Measurements from ENCODE around the gene PEAR1.

Gene PEAR1, protein sequence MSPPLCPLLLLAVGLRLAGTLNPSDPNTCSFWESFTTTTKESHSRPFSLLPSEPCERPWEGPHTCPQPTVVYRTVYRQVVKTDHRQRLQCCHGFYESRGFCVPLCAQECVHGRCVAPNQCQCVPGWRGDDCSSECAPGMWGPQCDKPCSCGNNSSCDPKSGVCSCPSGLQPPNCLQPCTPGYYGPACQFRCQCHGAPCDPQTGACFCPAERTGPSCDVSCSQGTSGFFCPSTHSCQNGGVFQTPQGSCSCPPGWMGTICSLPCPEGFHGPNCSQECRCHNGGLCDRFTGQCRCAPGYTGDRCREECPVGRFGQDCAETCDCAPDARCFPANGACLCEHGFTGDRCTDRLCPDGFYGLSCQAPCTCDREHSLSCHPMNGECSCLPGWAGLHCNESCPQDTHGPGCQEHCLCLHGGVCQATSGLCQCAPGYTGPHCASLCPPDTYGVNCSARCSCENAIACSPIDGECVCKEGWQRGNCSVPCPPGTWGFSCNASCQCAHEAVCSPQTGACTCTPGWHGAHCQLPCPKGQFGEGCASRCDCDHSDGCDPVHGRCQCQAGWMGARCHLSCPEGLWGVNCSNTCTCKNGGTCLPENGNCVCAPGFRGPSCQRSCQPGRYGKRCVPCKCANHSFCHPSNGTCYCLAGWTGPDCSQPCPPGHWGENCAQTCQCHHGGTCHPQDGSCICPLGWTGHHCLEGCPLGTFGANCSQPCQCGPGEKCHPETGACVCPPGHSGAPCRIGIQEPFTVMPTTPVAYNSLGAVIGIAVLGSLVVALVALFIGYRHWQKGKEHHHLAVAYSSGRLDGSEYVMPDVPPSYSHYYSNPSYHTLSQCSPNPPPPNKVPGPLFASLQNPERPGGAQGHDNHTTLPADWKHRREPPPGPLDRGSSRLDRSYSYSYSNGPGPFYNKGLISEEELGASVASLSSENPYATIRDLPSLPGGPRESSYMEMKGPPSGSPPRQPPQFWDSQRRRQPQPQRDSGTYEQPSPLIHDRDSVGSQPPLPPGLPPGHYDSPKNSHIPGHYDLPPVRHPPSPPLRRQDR

GRCh38 chr1:156893048-156893953 lies at the start of gene PEAR1:
Gene PEAR1 (plus strand): TSS chr1:156893718. CDS start chr1:156903927, 10,209 bp downstream.
- Mint-ChIP-seq H3K36me3 (ENCODE audit: low read depth) (no peaks in the 10 kb centered on the region), H3K4me3 (peak within 1 kb of the TSS; percentile 47), H3K9me3 (no peaks in the 10 kb centered on the region), H3K27ac (no peak within 1 kb of the TSS), H3K27me3 (peaks cover 78% of the 10 kb centered on the region), H3K4me1 (ENCODE audit: low read depth) (peaks cover 20% of the 10 kb centered on the region)
- DNase-seq, result no peak

GRCh38 chr1:156844102-156844501 lies 49.4 kb upstream of the PEAR1 start:
- Mint-ChIP-seq H3K4me1 (ENCODE audit: low read depth) (peaks cover 29% of the 10 kb centered on the region), H3K27ac (no peak overlapping the region), H3K4me3 (no peak overlapping the region), H3K9me3 (no peaks in the 10 kb centered on the region), H3K27me3 (peaks cover 91% of the 10 kb centered on the region), H3K36me3 (ENCODE audit: low read depth) (no peaks in the 10 kb centered on the region)
- DNase-seq, result no peak

DNA sequence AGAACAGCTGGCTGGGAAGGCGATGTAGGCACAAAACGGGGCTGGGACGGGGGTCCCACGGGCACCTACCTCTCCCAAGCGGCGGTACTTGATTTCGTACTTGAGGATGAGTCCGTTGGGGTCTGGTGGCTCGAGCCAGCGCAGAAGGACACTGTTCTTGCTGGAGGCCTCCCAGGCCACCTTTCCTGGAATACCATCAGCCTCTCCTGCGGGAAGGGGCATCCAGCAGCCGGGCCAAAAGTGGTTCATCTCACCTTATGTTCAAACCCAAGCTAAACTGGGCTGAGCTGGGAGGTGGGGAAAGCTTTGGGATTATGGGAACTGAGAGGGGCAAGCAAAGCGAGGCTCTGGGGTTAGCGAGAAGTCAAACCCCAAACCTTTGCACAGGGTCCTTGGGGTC lies 48.9 kb upstream of the PEAR1 start:
- no peak for DNase-seq
- Mint-ChIP-seq H3K27ac (no peak overlapping the region), H3K4me3 (peak overlapping the region; percentile 46), H3K9me3 (no peaks in the 10 kb centered on the region), H3K4me1 (ENCODE audit: low read depth) (peaks cover 30% of the 10 kb centered on the region), H3K36me3 (ENCODE audit: low read depth) (no peaks in the 10 kb centered on the region), H3K27me3 (peaks cover 89% of the 10 kb centered on the region)

- Mint-ChIP-seq H3K36me3 (ENCODE audit: low read depth) (no peaks in the 10 kb centered on the region), H3K9me3 (no peaks in the 10 kb centered on the region), H3K27ac (no peak overlapping the region), H3K27me3 (peaks cover 86% of the 10 kb centered on the region), H3K4me1 (ENCODE audit: low read depth) (peaks cover 30% of the 10 kb centered on the region), H3K4me3 (peak overlapping the region; percentile 46)
- DNase-seq, result peak; percentile 66
Measured at GRCh38 chr1:156845055-156845952, 48.2 kb upstream of the PEAR1 start.

- no peak for DNase-seq
- H3K4me1 Mint-ChIP-seq (ENCODE audit: low read depth), result peaks cover 30% of the 10 kb centered on the region
- H3K9me3 Mint-ChIP-seq, result no peaks in the 10 kb centered on the region
- H3K27me3 Mint-ChIP-seq, result peaks cover 78% of the 10 kb centered on the region
- no peaks in the 10 kb centered on the region for H3K36me3 Mint-ChIP-seq (ENCODE audit: low read depth)
- no peak overlapping the region for H3K27ac Mint-ChIP-seq
- no peak overlapping the region for H3K4me3 Mint-ChIP-seq
Measured at GRCh38 chr1:156845953-156846545, 47.5 kb upstream of the PEAR1 start.

- Mint-ChIP-seq H3K4me1 (ENCODE audit: low read depth) (peaks cover 30% of the 10 kb centered on the region), H3K36me3 (ENCODE audit: low read depth) (no peaks in the 10 kb centered on the region), H3K4me3 (no peak overlapping the region), H3K9me3 (no peaks in the 10 kb centered on the region), H3K27ac (no peak overlapping the region), H3K27me3 (peaks cover 72% of the 10 kb centered on the region)
- DNase-seq, result no peak
Measured at GRCh38 chr1:156846643-156847042, 46.9 kb upstream of the PEAR1 start.

DNA sequence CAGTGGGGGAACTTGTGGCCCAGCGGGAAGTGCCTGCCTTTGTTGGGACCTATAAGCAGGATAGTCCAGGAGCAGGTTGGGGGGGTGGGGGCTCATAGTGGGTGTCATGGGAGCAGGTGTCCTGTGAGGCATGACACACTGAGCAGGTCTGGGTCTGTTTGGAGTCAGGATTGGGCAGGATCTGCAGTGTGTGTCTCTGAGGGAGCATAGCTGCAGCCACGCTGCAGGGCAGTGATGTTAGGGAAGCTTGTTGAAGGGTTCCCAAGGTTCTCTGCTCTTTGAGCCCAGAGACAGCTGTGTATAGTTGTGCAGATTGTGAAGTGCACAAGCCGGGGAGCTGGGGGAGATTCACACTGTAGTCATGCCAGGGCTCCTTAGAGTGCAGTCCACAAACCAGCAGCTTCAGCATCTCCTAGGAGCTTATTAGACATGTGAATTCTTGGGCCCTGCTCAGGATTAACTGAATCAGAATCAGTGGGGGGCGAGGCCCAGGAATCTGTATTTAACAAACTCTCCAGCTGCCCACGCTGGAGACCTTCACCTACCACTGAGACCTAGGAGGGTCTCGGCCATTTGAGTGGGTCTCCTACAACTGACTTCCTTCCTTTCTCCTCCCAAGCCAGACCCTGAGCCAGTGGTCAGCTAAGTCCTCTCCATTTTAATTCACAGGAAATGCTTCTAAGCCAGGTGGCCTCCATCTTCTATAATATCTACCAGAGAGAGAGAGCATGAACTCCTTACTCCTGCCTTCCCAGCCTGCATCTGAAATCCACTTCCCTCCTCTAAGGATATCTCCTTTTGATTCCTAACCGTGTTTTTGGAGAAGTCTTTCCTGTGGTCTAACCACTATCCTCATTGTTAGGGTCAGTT lies 45.7 kb upstream of the PEAR1 start:
- H3K27ac Mint-ChIP-seq, result no peak overlapping the region
- no peak overlapping the region for H3K4me3 Mint-ChIP-seq
- peaks cover 30% of the 10 kb centered on the region for H3K4me1 Mint-ChIP-seq (ENCODE audit: low read depth)
- H3K36me3 Mint-ChIP-seq (ENCODE audit: low read depth), result no peaks in the 10 kb centered on the region
- no peak for DNase-seq
- no peaks in the 10 kb centered on the region for H3K9me3 Mint-ChIP-seq
- H3K27me3 Mint-ChIP-seq, result peaks cover 60% of the 10 kb centered on the region

DNA sequence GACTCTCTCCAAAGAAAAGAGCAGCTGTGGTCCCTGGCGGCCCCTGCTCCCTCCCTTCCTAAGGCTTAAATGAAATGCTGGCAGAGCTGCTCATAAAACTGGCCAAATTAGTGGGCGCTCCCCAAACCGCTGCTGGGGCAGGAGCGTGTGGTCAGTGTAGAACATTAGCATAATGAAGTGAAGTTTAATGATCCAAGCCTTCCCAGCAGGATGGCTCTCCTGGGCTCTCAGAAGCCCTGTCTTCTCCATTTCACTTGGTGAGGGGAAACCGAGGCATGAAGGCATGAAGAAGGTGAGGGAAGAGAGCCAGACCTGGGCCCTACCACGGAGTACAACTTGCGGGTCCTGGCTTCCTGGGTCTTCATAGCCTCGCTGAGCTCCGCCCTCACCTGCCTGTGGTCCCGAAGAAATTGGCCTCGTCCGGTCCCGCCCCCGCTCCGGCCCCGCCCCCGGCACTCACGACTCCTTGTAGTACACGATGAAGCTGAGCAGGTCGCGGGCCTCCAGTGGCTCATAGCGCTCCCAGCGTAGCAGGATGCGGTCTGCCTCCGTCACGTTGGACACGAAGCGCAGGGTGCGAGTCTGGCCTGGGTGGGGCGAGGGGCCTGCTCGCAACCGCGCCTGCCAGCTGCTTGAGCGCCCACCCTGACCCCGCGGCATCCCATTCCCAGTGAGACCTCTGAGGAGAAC lies 44.9 kb upstream of the PEAR1 start:
- Mint-ChIP-seq H3K9me3 (no peaks in the 10 kb centered on the region), H3K27me3 (peaks cover 53% of the 10 kb centered on the region), H3K27ac (no peak overlapping the region), H3K4me1 (ENCODE audit: low read depth) (peaks cover 30% of the 10 kb centered on the region), H3K4me3 (no peak overlapping the region), H3K36me3 (ENCODE audit: low read depth) (no peaks in the 10 kb centered on the region)
- DNase-seq, result peak; percentile 72

DNA sequence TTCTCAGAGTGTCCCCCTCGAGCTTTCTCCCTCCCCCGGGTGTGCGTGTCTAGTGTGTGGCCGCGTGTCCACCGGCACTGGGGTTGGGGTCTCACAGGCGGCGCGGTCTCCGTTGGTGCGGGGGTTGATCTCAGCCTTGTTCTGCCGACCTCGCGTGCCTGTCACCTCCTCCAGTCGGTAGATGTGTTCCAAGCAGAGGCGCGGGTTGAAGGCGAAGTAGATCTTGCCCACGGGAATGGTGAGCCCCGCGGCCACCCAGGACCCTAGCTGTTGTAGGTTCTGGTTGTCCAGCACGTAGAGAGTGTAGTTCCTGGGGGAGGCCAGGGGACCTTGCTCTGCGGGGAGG lies 44.4 kb upstream of the PEAR1 start:
- Mint-ChIP-seq H3K4me1 (ENCODE audit: low read depth) (peaks cover 27% of the 10 kb centered on the region), H3K9me3 (no peaks in the 10 kb centered on the region), H3K27me3 (peaks cover 47% of the 10 kb centered on the region), H3K27ac (no peak overlapping the region), H3K36me3 (ENCODE audit: low read depth) (no peaks in the 10 kb centered on the region), H3K4me3 (no peak overlapping the region)
- no peak for DNase-seq

DNA sequence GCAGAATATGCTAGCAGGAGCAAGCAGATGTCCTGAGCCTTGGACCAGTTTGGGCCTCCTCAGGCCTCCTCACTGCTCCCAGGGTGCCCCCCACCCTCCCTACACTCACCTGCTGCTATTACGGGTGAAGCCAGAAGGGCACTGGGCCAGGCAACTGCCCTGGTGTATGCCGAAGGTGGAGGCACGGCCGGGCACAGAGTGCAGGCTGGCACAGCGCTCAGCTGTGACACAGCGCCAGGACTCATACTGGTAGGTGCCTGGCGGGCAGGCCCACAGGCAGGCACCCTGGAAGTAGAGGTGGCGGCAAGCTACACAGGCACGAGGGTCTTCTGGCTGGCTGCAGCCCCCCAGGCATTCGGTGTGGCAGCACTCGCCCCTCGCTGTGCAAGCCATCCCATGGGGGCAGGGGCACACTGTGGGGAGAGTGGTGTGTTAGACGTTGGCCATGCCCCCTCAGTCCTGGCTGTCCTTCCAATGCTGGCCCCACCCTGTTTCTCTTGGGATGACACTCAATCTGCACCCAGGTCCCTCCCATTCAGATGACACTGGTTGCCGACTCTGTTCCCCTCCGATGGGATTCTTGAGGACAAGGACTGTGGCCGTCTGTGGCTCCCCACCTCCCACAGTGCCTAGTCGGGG lies 41.6 kb upstream of the PEAR1 start:
- Mint-ChIP-seq H3K4me3 (no peak overlapping the region), H3K27ac (no peak overlapping the region), H3K36me3 (ENCODE audit: low read depth) (no peaks in the 10 kb centered on the region), H3K27me3 (peaks cover 20% of the 10 kb centered on the region), H3K4me1 (ENCODE audit: low read depth) (peaks cover 13% of the 10 kb centered on the region), H3K9me3 (no peaks in the 10 kb centered on the region)
- no peak for DNase-seq

DNA sequence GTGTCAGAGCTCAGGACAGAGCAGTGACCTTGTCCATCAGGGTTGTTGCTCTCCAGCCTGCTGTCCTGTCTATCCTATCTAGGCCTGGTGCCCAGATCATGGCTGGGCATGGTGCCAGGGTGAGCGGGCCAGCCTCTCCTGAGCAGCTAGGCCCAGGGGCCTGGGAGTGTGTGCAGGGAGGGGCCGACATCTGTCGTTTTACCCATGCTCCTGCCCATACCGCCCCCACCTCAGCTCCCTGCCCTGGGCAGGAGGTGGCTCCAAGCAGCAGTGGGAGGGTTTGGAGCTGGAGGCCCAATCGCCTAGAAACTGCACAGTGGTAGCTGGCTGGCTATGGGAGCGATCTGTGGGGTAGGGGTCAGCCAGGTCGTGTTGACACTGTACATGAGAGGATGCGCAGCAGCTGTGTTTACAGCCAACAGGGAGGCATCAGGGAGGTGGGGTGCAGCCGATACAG lies 41.1 kb upstream of the PEAR1 start:
- Mint-ChIP-seq H3K27me3 (peaks cover 16% of the 10 kb centered on the region), H3K4me3 (no peak overlapping the region), H3K27ac (no peak overlapping the region), H3K36me3 (ENCODE audit: low read depth) (no peaks in the 10 kb centered on the region), H3K4me1 (ENCODE audit: low read depth) (peaks cover 13% of the 10 kb centered on the region), H3K9me3 (no peaks in the 10 kb centered on the region)
- DNase-seq, result no peak

All from activated T-cell treated with anti-CD3 and anti-CD28 coated beads, Interleukin-2, amount 50 U/mL, for 24 hours (primary cell).